Astrocyte of the spinal cord (primary cell): ENCODE results near the gene LYZL1.

Source experiments
- DNase-seq: peaks from one replicate; pipeline ENCODE4 v3.0.0; 2011; ENCODE audit warnings: low read depth, low spot score
- H3K4me3 ChIP-seq: 2 replicates; pipeline ENCODE4 v1.5.1; 2011; ENCODE audit warnings: low read depth, mild to moderate bottlenecking, low read length, moderate library complexity
- CTCF ChIP-seq: IDR thresholded peaks from 2 replicates; pipeline ENCODE4 v1.5.1; 2012; ENCODE audit warnings: low read depth, mild to moderate bottlenecking, low read length, inconsistent platforms
- in situ Hi-C: cut with HindIII; loops from 2 replicates; pipeline ENCODE4 v1.10.0; 2017; ENCODE audit warnings: low sequenced_read_pairs

The LYZL1 gene

GRCh38 chr10:29245476-29245875 is 43.4 kb upstream of the LYZL1 start:
- DNase-seq = no peak
- H3K4me3 ChIP-seq = no peak overlapping the region
- no peak for TF ChIP-seq CTCF
- in situ Hi-C loops = no loop called here

GRCh38 chr10:29246449-29246848 is 42.4 kb upstream of the LYZL1 start:
- DNase-seq = no peak
- in situ Hi-C loops = no loop called here
- no peak for TF ChIP-seq CTCF
- no peak overlapping the region for H3K4me3 ChIP-seq

- DNase-seq = no peak
- no peak for TF ChIP-seq CTCF
- in situ Hi-C loops = no loop called here
- H3K4me3 ChIP-seq = no peak overlapping the region
Measured at GRCh38 chr10:29248158-29248557, 40.7 kb upstream of the LYZL1 start.

GRCh38 chr10:29249018-29249417 is 39.9 kb upstream of the LYZL1 start:
- TF ChIP-seq CTCF = no peak
- no peak overlapping the region for H3K4me3 ChIP-seq
- no peak for DNase-seq
- in situ Hi-C loops = no loop called here

- in situ Hi-C loops = no loop called here
- H3K4me3 ChIP-seq = no peak overlapping the region
- TF ChIP-seq CTCF = no peak
- no peak for DNase-seq
Measured at GRCh38 chr10:29250066-29250465, 38.8 kb upstream of the LYZL1 start.

GRCh38 chr10:29252811-29253689 is 35.8 kb upstream of the LYZL1 start:
- H3K4me3 ChIP-seq = no peak overlapping the region
- TF ChIP-seq CTCF = no peak
- no peak for DNase-seq
- in situ Hi-C loops = no loop called here
